HAP-1 (cell line): ENCODE data around the gene OR2T12.
"Not testable (repeated sequence)": the region's sequence is repeated elsewhere in the genome, so short reads cannot be mapped to it uniquely, and the experiment has no call there.

Experiments
- DNase-seq, 2 experiments: peaks; one replicate each; pipeline ENCODE4 v3.0.0-alpha.2; 2016 to 2020; ENCODE audit warnings: low spot score in 2 of 2
- H3K27me3 ChIP-seq: fragments of 250-450 bp; sonication (Bioruptor Pico); 2 replicates; pipeline ENCODE4 v1.5.1; 2020; ENCODE audit warnings: low read depth, mild to moderate bottlenecking, moderate library complexity
- H3K36me3 ChIP-seq: fragments of 250-450 bp; sonication (Bioruptor Pico); replicated peaks from 2 replicates; pipeline ENCODE4 v1.5.1; 2020; ENCODE audit warnings: mild to moderate bottlenecking
- H3K4me1 ChIP-seq: fragments of 250-450 bp; sonication (Bioruptor Pico); 2 replicates; pipeline ENCODE4 v1.5.1; 2020; ENCODE audit warnings: mild to moderate bottlenecking
- H3K4me3 ChIP-seq: fragments of 250-450 bp; sonication (Bioruptor Pico); 2 replicates; pipeline ENCODE4 v1.5.1; 2020; ENCODE audit warnings: mild to moderate bottlenecking, moderate library complexity
- H3K9me3 ChIP-seq: fragments of 250-450 bp; sonication (Bioruptor Pico); 2 replicates; pipeline ENCODE4 v1.5.1; 2020; ENCODE audit warnings: mild to moderate bottlenecking, moderate library complexity
- in situ Hi-C: fragments of 300-500 bp; cut with MboI; formaldehyde crosslinking; loops from 3 replicates; pipeline ENCODE4 v1.14.3; 2020; ENCODE audit warnings: low sequenced_read_pairs, inconsistent platforms, mixed read lengths

The OR2T12 gene, protein sequence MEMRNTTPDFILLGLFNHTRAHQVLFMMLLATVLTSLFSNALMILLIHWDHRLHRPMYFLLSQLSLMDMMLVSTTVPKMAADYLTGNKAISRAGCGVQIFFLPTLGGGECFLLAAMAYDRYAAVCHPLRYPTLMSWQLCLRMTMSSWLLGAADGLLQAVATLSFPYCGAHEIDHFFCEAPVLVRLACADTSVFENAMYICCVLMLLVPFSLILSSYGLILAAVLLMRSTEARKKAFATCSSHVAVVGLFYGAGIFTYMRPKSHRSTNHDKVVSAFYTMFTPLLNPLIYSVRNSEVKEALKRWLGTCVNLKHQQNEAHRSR

DNA sequence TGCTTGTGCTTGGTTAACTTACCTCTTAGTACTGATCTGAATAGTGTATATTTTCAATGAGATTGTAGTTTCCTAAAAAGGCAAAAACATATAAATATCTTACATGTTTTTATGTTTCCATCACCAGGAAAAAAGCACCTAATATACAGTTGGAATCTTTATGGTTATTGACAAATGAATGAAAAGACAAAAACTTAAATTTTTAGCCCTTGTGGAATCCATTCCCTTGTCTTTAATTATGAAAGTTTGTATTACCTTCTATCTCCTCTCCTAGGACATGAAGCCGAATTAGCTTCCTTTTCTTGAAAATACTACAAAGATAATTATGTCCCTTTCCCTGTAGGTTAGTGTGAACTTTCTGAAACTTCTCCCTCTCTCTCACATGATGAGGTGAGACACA is at the start of gene OR2T12:
Gene OR2T12, minus strand, starts transcription at position 101 of the 400 bp plus-strand sequence. CDS start 7,846 bp downstream, outside the sequence.
- Histone ChIP-seq H3K36me3 (no peaks in the 10 kb centered on the region), H3K9me3 (no peaks in the 10 kb centered on the region), H3K4me3 (no peak within 1 kb of the TSS), H3K4me1 (no peaks in the 10 kb centered on the region), H3K27me3 (no peaks in the 10 kb centered on the region)
- in situ Hi-C loops, result no loop called here
- DNase-seq, result no peak

DNA sequence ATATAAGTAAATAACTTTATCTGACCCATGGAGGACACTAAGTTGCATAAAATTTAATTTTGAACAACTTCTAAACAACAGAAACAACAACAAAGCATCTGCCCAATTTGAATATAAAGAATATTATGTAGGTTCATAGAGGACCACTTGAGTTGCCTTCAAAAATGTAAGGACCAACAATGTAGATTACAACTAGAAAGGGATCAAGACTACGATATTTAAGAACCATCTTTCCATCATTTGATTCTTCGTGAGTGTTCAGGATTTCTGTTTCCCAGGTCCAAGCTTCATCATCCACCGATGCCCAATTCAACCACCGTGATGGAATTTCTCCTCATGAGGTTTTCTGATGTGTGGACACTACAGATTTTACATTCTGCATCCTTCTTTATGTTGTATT is 45.3 kb upstream of the OR2T12 start, which contains the start of gene OR14C36:
Gene OR14C36, plus strand, starts transcription at position 301 of the 400 bp plus-strand sequence. Its CDS starts 0 bp downstream, at position 301.
- Histone ChIP-seq H3K36me3 (no peaks in the 10 kb centered on the region), H3K9me3 (no peaks in the 10 kb centered on the region)
- in situ Hi-C loops, result no loop called here

DNA sequence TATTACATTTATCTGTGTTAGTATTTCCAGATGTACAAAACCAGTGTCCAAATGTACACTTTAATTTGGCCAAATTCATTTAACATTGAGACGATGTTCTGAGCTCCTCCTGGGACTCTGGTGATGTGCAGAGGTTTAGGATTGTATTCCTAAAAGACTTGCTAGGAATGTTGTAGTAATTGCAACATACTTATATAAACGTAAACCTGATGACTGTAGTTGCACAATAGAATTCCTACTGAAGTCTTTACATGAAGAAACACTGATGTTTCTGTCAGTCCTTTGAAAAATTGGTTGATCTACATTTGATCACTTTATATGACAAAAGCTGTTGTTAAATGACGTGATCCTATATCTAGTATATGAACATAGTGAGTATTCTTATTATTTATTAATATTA is 40.2 kb upstream of the OR2T12 start:
- DNase-seq, result no peak
- H3K4me3 ChIP-seq, result no peak overlapping the region
- H3K4me1 ChIP-seq, result no peaks in the 10 kb centered on the region
- no peaks in the 10 kb centered on the region for H3K9me3 ChIP-seq
- H3K27me3 ChIP-seq, result no peaks in the 10 kb centered on the region
- in situ Hi-C loops, result no loop called here
- no peaks in the 10 kb centered on the region for H3K36me3 ChIP-seq

More for the DNA sequence above, 45.3 kb upstream of the OR2T12 start, which contains the start of gene OR14C36:
- Histone ChIP-seq H3K27me3 (no peaks in the 10 kb centered on the region), H3K4me1 (no peaks in the 10 kb centered on the region), H3K4me3 (no peak within 1 kb of the TSS)
- no peak for DNase-seq

DNA sequence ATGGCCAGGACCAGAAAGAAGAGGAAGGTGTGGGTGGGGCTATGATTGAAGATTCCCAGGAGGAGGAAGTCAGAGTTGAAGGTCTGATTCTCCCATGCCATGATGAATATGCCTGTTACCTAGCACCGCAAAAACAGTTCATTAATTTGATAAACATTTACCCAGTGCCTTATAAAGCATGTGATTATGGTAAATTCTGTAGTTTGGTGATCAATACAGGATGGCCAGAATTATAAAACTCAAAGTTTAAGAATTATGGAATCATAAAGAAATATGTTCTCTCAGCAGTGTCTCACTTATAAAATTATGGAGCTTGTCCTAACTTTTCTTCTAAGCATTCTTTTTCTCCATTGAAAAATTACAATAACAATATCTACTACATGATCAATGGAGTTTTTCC is 21.2 kb upstream of the OR2T12 start, which contains the start of gene OR2M7:
Gene OR2M7, minus strand, starts transcription at position 101 of the 400 bp plus-strand sequence. Its CDS starts 0 bp downstream, at position 101.
- H3K4me3 ChIP-seq, result no peak within 1 kb of the TSS
- in situ Hi-C loops, result no loop called here
- H3K4me1 ChIP-seq, result no peaks in the 10 kb centered on the region
- no peak for DNase-seq
- no peaks in the 10 kb centered on the region for H3K27me3 ChIP-seq
- no peaks in the 10 kb centered on the region for H3K9me3 ChIP-seq
- H3K36me3 ChIP-seq, result no peaks in the 10 kb centered on the region

DNA sequence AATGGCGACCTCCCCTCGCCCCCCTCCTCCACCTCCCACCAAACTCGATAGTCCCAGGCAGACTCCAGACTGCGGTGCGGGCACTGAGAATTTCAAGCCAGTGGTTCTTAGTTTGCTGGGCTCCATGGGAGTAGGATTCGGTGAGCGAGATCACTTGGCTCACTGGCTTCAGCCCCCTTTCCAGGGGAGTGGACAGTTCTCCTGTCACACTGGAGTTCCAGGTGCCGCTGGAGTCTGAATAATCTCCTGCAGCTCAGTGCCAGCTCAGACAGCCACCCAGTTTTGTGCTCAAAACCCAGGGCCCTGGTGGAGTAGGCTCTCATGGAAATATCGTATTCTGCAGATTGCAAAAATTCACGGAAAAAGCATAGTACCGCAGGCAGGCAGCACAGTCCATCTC is 13.6 kb upstream of the OR2T12 start:
- in situ Hi-C loops, result no loop called here
- H3K4me1 ChIP-seq, result no peaks in the 10 kb centered on the region
- H3K27me3 ChIP-seq, result no peaks in the 10 kb centered on the region
- H3K9me3 ChIP-seq, result no peaks in the 10 kb centered on the region; the same call in 1 of the 2 replicates
- no peak overlapping the region for H3K4me3 ChIP-seq
- no peaks in the 10 kb centered on the region for H3K36me3 ChIP-seq
- no peak for DNase-seq

DNA sequence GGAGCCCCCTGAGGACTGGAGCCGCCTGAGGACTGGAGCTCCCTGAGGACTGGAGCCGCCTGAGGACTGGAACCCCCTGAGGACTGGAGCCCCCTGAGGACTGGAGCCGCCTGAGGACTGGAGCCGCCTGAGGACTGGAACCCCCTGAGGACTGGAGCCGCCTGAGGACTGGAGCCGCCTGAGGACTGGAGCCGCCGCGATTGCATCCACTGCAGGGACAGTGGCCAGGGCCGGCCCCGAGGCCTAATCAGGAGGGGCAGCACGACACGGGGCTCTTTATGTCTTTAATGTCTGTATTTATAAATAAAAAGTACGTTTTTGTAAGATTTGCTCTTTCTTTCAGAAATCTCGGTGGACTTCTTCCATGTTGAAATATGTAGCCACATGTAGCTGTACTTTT is 3.5 kb upstream of the OR2T12 start:
- H3K4me1 ChIP-seq, in situ Hi-C loops, H3K27me3 ChIP-seq, H3K9me3 ChIP-seq, DNase-seq, H3K36me3 ChIP-seq, H3K4me3 ChIP-seq: not testable (repeated sequence)

DNA sequence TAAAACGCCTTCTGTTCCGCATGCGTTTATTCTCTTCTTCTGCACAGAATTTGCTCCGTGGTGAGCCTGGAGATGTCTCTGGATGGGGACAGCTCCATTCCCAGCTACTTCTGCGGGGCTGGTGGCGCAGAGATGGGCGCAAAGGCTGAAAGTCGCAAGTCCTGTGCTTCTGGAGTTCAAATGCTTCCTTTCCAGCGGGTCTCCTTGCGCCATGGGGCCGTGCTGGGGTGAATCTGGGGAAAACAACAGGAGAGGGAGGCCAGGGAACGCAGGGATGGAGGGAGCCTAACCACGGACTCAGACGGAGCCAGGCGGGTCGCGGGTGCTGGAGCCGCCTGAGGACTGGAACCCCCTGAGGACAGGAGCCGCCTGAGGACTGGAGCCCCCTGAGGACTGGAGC is 2.9 kb upstream of the OR2T12 start:
- no peak for DNase-seq
- Histone ChIP-seq H3K4me3 (no peak overlapping the region), H3K27me3 (no peaks in the 10 kb centered on the region), H3K4me1 (no peaks in the 10 kb centered on the region), H3K36me3 (no peaks in the 10 kb centered on the region), H3K9me3 (no peaks in the 10 kb centered on the region)
- in situ Hi-C loops, result no loop called here

DNA sequence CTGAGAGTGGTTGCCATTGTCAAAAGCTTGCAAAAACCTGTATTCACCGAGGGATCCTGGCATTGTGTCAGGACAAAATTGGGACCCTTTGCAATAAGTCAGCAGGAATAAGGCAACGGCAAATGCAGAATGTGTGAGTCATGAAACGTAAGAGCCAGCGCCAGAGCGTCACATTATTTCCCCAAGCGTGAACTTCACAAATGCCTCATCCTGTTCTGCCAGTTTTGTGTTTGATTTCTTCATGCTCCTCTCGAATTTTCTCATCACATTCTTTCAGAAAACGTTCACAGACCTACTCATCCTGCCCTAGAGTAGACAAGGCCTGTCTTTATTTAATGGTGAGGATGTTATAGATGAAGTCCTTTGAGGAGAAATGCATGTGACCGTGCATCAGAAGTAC is 2.4 kb upstream of the OR2T12 start:
- in situ Hi-C loops, H3K4me3 ChIP-seq, H3K27me3 ChIP-seq, H3K4me1 ChIP-seq, H3K9me3 ChIP-seq, H3K36me3 ChIP-seq, DNase-seq: not testable (repeated sequence)

DNA sequence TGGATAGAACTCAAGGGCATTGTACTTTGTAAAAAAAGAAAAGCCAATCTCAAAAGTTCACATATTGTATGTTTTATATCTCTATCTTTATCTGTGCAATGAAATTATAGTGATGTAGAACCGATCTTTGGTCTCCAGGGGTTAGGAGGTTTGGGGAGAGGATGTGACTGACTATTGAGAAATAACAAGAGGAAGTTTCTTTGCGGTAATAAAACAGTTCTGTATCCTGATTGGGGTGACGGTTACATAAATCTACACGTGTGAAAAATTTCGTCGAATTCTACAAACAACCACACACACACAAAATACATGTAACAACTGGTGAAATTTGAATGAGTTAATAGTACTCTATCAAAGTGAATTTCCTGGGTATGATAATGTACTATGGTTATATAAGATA is 14.8 kb downstream of the OR2T12 start:
- in situ Hi-C loops, result no loop called here
- Histone ChIP-seq H3K9me3 (no peaks in the 10 kb centered on the region), H3K4me3 (no peak overlapping the region), H3K27me3 (no peaks in the 10 kb centered on the region), H3K36me3 (no peaks in the 10 kb centered on the region), H3K4me1 (no peaks in the 10 kb centered on the region)
- DNase-seq, result no peak

DNA sequence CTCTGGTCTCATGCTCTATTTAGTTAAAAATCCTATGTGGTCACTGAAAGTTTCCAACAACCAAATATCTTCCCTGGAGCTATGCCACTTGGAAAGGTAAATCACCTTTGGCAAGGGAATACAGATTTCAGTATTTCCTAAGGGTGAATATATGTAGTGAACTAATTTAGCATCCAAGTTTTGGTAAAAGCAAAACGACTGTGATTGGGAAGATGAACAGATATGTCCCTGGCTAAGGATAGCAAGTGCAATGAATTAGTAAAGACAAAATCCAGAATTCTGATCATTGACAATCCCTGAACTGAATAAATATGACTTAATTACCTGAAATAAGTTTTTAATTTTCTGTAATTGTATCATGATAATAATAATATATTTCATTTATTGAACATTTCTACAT is 25.3 kb downstream of the OR2T12 start, which contains the start of gene OR2T33:
Gene OR2T33, minus strand, starts transcription at position 101 of the 400 bp plus-strand sequence. CDS start 4,162 bp downstream, outside the sequence.
- Histone ChIP-seq H3K4me1 (no peaks in the 10 kb centered on the region), H3K4me3 (no peak within 1 kb of the TSS), H3K36me3 (no peaks in the 10 kb centered on the region), H3K9me3 (no peaks in the 10 kb centered on the region), H3K27me3 (no peaks in the 10 kb centered on the region)
- in situ Hi-C loops, result no loop called here
- DNase-seq, result no peak

DNA sequence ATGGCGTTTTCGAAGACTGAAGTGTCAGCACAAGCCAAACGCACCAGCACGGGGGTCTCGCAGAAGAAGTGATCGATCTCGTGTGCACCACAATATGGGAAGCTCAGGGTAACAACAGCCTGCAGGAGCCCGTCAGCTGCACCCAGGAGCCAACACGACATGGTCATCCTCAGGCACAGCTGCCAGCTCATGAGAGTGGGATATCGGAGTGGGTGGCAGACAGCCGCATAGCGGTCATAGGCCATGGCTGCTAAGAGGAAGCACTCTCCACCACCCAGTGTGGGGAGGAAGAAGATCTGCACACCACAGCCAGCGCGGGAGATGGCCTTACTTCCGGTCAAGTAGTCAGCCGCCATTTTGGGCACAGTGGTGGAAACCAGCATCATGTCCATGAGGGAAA is 30.0 kb downstream of the OR2T12 start:
- H3K4me1 ChIP-seq, in situ Hi-C loops, DNase-seq, H3K36me3 ChIP-seq, H3K27me3 ChIP-seq, H3K9me3 ChIP-seq, H3K4me3 ChIP-seq: not testable (repeated sequence)

DNA sequence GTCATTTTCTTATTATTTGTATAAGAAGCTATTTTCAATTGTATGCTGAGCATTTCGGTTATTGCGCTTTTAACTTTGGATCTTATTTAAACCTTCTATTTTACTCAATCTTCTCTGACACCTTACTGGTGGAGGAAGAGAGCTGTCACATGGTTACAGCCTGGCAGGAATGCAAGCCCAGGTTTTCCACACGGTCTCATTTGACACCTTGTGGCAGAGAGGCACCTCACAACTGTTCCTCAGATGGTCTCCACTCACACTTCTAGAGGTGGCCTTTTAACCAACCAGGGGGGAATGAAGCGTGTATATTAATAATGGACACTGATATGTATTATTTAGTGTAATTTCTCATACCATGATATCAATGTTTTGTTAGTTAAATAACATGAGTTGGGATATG is 35.0 kb downstream of the OR2T12 start:
- Histone ChIP-seq H3K9me3 (no peaks in the 10 kb centered on the region), H3K4me3 (no peak overlapping the region), H3K27me3 (no peaks in the 10 kb centered on the region), H3K4me1 (no peaks in the 10 kb centered on the region), H3K36me3 (no peaks in the 10 kb centered on the region)
- DNase-seq, result no peak
- in situ Hi-C loops, result no loop called here

DNA sequence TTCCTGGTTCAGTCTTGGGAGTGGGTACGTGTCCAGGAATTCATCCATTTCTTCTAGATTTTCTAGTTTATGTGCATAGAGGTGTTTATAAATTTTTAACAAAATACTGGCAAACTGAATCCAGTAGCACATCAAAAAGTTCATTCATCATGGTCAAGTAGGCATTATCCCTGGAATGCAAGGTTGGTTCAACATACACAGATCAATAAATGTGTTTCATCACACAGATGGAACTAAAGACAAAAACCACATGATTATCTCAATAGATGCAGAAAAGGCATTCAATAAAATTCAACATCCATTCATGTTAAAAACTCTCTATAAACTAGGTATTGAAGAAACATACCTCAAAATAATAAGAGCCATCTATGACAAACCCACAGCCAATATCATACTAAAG is 43.9 kb downstream of the OR2T12 start:
- H3K9me3 ChIP-seq, H3K27me3 ChIP-seq, in situ Hi-C loops, H3K4me3 ChIP-seq, H3K36me3 ChIP-seq, H3K4me1 ChIP-seq, DNase-seq: not testable (repeated sequence)

DNA sequence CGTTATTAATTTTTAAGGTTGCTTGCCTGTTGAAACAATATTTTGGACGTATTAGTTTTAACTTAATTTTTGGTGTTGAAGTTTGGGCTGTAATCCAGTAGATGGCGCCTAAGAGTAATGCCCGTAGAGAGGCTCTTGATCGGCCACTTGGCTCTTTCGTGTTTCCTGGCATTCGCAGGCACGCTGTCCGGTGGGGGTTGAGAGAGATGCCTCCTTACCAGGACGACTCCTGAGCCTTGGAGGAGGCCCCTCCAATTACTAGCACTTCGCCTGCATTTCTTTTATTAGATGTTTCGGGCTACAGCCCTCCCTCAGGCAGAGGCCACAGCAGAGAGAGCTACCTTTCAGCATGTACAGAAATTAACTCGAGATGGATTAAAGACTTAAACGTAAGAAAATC is 60.0 kb downstream of the OR2T12 start:
- Histone ChIP-seq H3K9me3 (no peaks in the 10 kb centered on the region), H3K27me3 (no peaks in the 10 kb centered on the region), H3K36me3 (no peaks in the 10 kb centered on the region), H3K4me1 (no peaks in the 10 kb centered on the region), H3K4me3 (no peak overlapping the region)
- DNase-seq, result peak; percentile 35 to 53
- in situ Hi-C loops, result no loop called here
